Progenitor cell of endocrine pancreas (in vitro differentiated cells): Measurements from ENCODE around the gene ZMYND11. TPM values are rescaled to one million over a fixed set of nuclear protein-coding genes. Genes with fewer than 3 reads are reported as not detected.
A peak's percentile ranks its signal among the peaks of the same experiment; 100 is the strongest.

ENCODE experiments used
- DNase-seq: peaks from one replicate; pipeline ENCODE4 v3.0.0; 2021; ENCODE audit warnings: low spot score; ENCODE audit not compliant: unreplicated experiment
- H3K27ac Mint-ChIP-seq: 2 replicates; pipeline ENCODE4 v1.8.0; 2021; ENCODE audit warnings: mild to moderate bottlenecking, moderate library complexity, mixed read lengths
- H3K27me3 Mint-ChIP-seq: 2 replicates; pipeline ENCODE4 v1.8.0; 2021; ENCODE audit warnings: mixed read lengths
- H3K36me3 Mint-ChIP-seq: 2 replicates; pipeline ENCODE4 v1.8.0; 2022; ENCODE audit warnings: mixed read lengths; ENCODE audit not compliant: insufficient read depth
- H3K4me1 Mint-ChIP-seq: 2 replicates; pipeline ENCODE4 v1.8.0; 2021; ENCODE audit warnings: low read depth, mixed read lengths
- H3K4me3 Mint-ChIP-seq: 2 replicates; pipeline ENCODE4 v1.8.0; 2021; ENCODE audit warnings: low read depth, mild to moderate bottlenecking, moderate library complexity, mixed read lengths
- H3K9me3 Mint-ChIP-seq: 2 replicates; pipeline ENCODE4 v1.8.0; 2021; ENCODE audit warnings: low read depth, mixed read lengths
- total RNA-seq: library from RNA; stranded (reverse); gene quantifications from 2 replicates; pipeline ENCODE4 v1.2.1, GENCODE V29; 2021
- TF ChIP-seq, protein P1 (sequence below): fragments of 200-600 bp; sonication (generic); IDR thresholded peaks from one replicate; pipeline ENCODE4 v1.5.0; 2021; ENCODE audit warnings: antibody characterized with exemption, mild to moderate bottlenecking; ENCODE audit not compliant: unreplicated experiment

Gene ZMYND11
- total RNA-seq, 1 donor from 2014 or later = 69.2 TPM

DNA sequence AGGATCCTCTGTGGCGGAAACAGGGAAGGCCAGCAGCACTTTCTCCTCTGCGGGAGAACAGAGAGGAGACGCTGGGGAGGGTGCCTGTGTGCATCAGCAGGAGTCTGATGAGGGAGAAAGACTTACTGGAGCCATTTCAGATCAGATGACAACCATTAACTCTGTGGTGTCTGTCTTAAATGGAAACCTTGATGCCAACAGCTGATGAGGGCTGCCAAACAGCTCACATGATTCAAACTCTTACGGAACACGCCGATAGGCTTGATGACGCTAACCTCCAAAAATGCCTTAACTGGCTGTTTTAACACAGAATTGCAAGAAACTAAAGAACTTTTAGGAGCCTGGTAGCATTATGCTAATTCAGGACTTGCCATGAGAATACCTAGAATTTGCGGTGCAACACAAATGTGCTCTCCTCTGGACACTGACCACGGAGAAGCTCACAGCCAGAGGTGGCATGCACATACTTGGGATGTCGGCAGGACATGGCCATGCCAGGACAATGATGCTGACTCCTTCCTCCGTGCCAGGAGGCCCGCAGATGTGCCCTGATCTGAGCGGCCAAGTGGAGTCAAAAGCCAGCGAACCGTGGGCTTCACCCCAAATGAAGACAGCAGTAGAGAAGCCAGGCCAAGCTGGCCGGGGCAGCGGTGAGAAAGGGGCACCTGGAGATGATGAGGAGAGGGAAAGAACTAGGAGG is 154.9 kb downstream of the ZMYND11 start:
- TF ChIP-seq, protein P1, sequence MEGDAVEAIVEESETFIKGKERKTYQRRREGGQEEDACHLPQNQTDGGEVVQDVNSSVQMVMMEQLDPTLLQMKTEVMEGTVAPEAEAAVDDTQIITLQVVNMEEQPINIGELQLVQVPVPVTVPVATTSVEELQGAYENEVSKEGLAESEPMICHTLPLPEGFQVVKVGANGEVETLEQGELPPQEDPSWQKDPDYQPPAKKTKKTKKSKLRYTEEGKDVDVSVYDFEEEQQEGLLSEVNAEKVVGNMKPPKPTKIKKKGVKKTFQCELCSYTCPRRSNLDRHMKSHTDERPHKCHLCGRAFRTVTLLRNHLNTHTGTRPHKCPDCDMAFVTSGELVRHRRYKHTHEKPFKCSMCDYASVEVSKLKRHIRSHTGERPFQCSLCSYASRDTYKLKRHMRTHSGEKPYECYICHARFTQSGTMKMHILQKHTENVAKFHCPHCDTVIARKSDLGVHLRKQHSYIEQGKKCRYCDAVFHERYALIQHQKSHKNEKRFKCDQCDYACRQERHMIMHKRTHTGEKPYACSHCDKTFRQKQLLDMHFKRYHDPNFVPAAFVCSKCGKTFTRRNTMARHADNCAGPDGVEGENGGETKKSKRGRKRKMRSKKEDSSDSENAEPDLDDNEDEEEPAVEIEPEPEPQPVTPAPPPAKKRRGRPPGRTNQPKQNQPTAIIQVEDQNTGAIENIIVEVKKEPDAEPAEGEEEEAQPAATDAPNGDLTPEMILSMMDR = no peak
- H3K36me3 Mint-ChIP-seq = peaks cover 30% of the 10 kb centered on the region
- peaks cover 4% of the 10 kb centered on the region for H3K4me1 Mint-ChIP-seq
- no peaks in the 10 kb centered on the region for H3K27me3 Mint-ChIP-seq
- H3K4me3 Mint-ChIP-seq = no peak overlapping the region
- DNase-seq = no peak
- H3K27ac Mint-ChIP-seq = peak overlapping the region; percentile 23
- no peaks in the 10 kb centered on the region for H3K9me3 Mint-ChIP-seq

DNA sequence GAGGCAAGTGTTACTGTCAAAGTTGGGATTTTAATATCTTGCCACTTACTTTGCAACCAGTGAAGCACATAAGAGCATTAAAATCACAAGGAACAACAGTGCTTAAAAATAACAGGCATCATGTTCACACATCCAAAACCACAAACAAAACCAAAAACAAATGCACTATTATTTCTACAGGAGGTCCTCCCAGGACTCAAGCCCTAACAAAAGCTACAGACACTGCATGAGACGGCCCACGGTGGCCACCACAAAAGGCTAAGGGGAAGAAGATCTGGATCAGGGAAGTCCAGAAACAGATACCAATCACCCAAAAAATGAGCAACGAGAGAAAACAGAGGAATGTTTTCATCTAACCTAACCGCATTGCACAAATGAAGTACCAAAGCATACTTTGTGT is 158.4 kb downstream of the ZMYND11 start:
- Mint-ChIP-seq H3K4me3 (no peak overlapping the region), H3K9me3 (no peaks in the 10 kb centered on the region), H3K36me3 (peaks cover 10% of the 10 kb centered on the region), H3K27ac (no peak overlapping the region), H3K4me1 (no peaks in the 10 kb centered on the region), H3K27me3 (no peaks in the 10 kb centered on the region)
- TF ChIP-seq, protein P1 = no peak
- no peak for DNase-seq

DNA sequence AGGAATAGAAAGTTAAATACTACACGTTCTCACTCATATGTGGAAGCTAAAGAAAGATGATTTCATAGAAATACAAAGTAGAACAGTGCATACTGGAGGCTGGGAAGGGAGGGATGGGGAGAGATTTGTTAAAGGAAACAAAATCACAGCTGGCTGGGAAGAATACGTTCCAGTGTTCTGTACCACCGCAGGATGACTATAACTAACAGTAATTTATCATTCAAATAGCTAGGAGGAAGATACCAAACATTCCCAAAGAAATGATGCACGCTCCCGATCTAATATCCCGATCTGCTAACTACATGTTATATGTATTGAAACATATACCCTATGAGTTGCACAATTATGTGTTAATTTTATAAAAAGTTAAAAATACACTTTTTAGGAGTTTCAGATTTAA is 162.3 kb downstream of the ZMYND11 start:
- peaks cover 15% of the 10 kb centered on the region for H3K36me3 Mint-ChIP-seq
- H3K27me3 Mint-ChIP-seq = no peaks in the 10 kb centered on the region
- H3K27ac Mint-ChIP-seq = no peak overlapping the region
- TF ChIP-seq, protein P1 = no peak
- H3K9me3 Mint-ChIP-seq = no peaks in the 10 kb centered on the region
- no peak overlapping the region for H3K4me3 Mint-ChIP-seq
- H3K4me1 Mint-ChIP-seq = no peaks in the 10 kb centered on the region
- DNase-seq = no peak

DNA sequence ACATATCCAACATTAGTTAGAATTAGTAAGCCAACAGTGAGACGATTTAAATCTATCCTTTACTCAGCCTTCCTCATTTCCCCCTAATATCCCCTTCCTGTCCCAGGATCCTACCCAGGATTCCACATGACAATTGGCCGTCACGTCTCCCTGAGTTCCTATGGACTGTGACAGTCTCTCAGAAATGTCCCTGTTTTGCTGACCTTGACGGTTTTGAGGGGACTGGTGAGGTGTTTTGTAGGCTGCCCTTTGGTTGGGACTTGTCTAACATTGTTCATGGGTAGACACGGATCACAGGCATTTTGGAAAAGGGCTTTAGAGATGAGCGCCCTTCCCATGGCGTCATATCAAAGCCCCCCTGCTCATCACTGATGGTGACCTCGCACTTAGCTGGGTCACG is 162.8 kb downstream of the ZMYND11 start:
- TF ChIP-seq, protein P1 = no peak

DNA sequence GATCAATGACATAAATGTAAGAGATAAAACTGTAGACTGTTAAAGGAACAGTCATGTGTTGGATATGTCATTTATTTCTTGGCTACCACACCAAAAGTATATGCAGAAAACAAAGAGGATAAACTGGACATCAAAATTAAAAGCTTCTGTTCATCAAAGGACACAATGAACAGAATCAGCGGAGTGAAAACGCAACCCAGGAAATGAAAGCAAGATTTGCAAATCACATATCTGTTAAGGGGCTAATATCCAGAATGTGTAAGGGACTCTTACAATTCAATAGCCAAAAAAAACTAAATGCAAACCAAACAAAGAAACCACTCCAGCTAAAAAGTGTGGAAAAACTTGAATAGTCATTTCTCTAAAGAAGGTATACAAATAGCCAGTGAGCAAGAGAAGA is 164.3 kb downstream of the ZMYND11 start:
- Mint-ChIP-seq H3K36me3 (peaks cover 17% of the 10 kb centered on the region), H3K9me3 (no peaks in the 10 kb centered on the region), H3K27ac (no peak overlapping the region), H3K4me3 (no peak overlapping the region), H3K27me3 (no peaks in the 10 kb centered on the region), H3K4me1 (no peaks in the 10 kb centered on the region)
- no peak for DNase-seq
- TF ChIP-seq, protein P1 = no peak

More for the DNA sequence above, 162.8 kb downstream of the ZMYND11 start:
- no peak for DNase-seq
- Mint-ChIP-seq H3K27me3 (no peaks in the 10 kb centered on the region), H3K36me3 (peaks cover 15% of the 10 kb centered on the region), H3K4me1 (no peaks in the 10 kb centered on the region), H3K4me3 (no peak overlapping the region), H3K27ac (no peak overlapping the region), H3K9me3 (no peaks in the 10 kb centered on the region)
